Skin epidermis (tissue), 12 donors: ENCODE results near the gene RCSD1.
A peak's percentile ranks its signal among the peaks of the same experiment; 100 is the strongest.
"Not testable (repeated sequence)": the region's sequence is repeated elsewhere in the genome, so short reads cannot be mapped to it uniquely, and the experiment has no call there.

Experiments used
- H3K27ac ChIP-seq, 21 experiments: fragments of 200-600 bp; sonication (generic) in 11 of 21; one replicate each; pipeline ENCODE4 v1.5.0; 2020; ENCODE audit warnings: mild to moderate bottlenecking in 3 of 21, inconsistent platforms in 2 of 21, moderate library complexity in 2 of 21
- H3K4me3 ChIP-seq, 7 experiments: fragments of 200-600 bp; sonication (generic) in 2 of 7; one replicate each; pipeline ENCODE4 v1.5.0; 2020; ENCODE audit warnings: inconsistent platforms in 2 of 7, mild to moderate bottlenecking in 2 of 7, moderate library complexity in 1 of 7

Gene RCSD1

GRCh38 chr1:167629681-167630567 is at the start of gene RCSD1:
Gene RCSD1, plus strand, starts transcription at chr1:167630232. Its CDS starts 192 bp downstream, at chr1:167630424.
- H3K27ac ChIP-seq, result peak within 1 kb of the TSS; percentile 67 to 99 (median 88)
- peak within 1 kb of the TSS; percentile 48 to 69 (median 58) for H3K4me3 ChIP-seq

GRCh38 chr1:167582064-167582463 is 48.0 kb upstream of the RCSD1 start:
- no peak overlapping the region for H3K4me3 ChIP-seq
- no peak overlapping the region for H3K27ac ChIP-seq

- Histone ChIP-seq H3K27ac (no peak overlapping the region), H3K4me3 (no peak overlapping the region)
Observed at GRCh38 chr1:167582722-167583121, 47.3 kb upstream of the RCSD1 start.

GRCh38 chr1:167584581-167584980 is 45.5 kb upstream of the RCSD1 start:
- no peak overlapping the region for H3K4me3 ChIP-seq

GRCh38 chr1:167587342-167587741 is 42.7 kb upstream of the RCSD1 start:
- no peak overlapping the region for H3K4me3 ChIP-seq

More at GRCh38 chr1:167584581-167584980, 45.5 kb upstream of the RCSD1 start:
- H3K27ac ChIP-seq, result no peak overlapping the region

GRCh38 chr1:167587872-167588271 is 42.2 kb upstream of the RCSD1 start:
- H3K27ac ChIP-seq, result no peak overlapping the region

More at GRCh38 chr1:167587342-167587741, 42.7 kb upstream of the RCSD1 start:
- no peak overlapping the region for H3K27ac ChIP-seq

GRCh38 chr1:167588361-167588760 is 41.7 kb upstream of the RCSD1 start:
- H3K27ac ChIP-seq, result no peak overlapping the region
- no peak overlapping the region for H3K4me3 ChIP-seq

More at GRCh38 chr1:167587872-167588271, 42.2 kb upstream of the RCSD1 start:
- no peak overlapping the region for H3K4me3 ChIP-seq

- Histone ChIP-seq H3K27ac (no peak overlapping the region), H3K4me3 (no peak overlapping the region)
Observed at GRCh38 chr1:167592475-167592874, 37.6 kb upstream of the RCSD1 start.

- H3K27ac ChIP-seq, result no peak overlapping the region
- no peak overlapping the region for H3K4me3 ChIP-seq
Observed at GRCh38 chr1:167593860-167594259, 36.2 kb upstream of the RCSD1 start.

GRCh38 chr1:167594822-167595221 is 35.2 kb upstream of the RCSD1 start:
- H3K4me3 ChIP-seq, result no peak overlapping the region
- H3K27ac ChIP-seq, result no peak overlapping the region

GRCh38 chr1:167599957-167600581 is 30.0 kb upstream of the RCSD1 start:
- Histone ChIP-seq H3K4me3 (peak overlapping the region in 1 of 7 experiments; percentile 7), H3K27ac (peak overlapping the region in 2 of 21 experiments; percentile 27 to 52)

- Histone ChIP-seq H3K4me3 (no peak overlapping the region), H3K27ac (peak overlapping the region in 14 of 21 experiments; percentile 22 to 69 (median 46))
Observed at GRCh38 chr1:167601442-167602383, 28.3 kb upstream of the RCSD1 start.

GRCh38 chr1:167602840-167603239 is 27.2 kb upstream of the RCSD1 start:
- peak overlapping the region in 1 of 21 experiments; percentile 63 for H3K27ac ChIP-seq
- H3K4me3 ChIP-seq, result no peak overlapping the region

- peak overlapping the region in 1 of 21 experiments; percentile 39 for H3K27ac ChIP-seq
- H3K4me3 ChIP-seq, result no peak overlapping the region
Observed at GRCh38 chr1:167605576-167605975, 24.5 kb upstream of the RCSD1 start.

GRCh38 chr1:167611983-167612382 is 18.0 kb upstream of the RCSD1 start:
- no peak overlapping the region for H3K27ac ChIP-seq
- H3K4me3 ChIP-seq, result no peak overlapping the region

- Histone ChIP-seq H3K27ac (no peak overlapping the region), H3K4me3 (no peak overlapping the region)
Observed at GRCh38 chr1:167612587-167613385, 17.2 kb upstream of the RCSD1 start.

GRCh38 chr1:167613984-167614383 is 16.0 kb upstream of the RCSD1 start:
- H3K27ac ChIP-seq, H3K4me3 ChIP-seq: not testable (repeated sequence)

- H3K27ac ChIP-seq, result no peak overlapping the region
- no peak overlapping the region for H3K4me3 ChIP-seq
Observed at GRCh38 chr1:167614851-167615250, 15.2 kb upstream of the RCSD1 start.

- H3K4me3 ChIP-seq, result no peak overlapping the region
- peak overlapping the region in 16 of 21 experiments; percentile 4 to 89 (median 69) for H3K27ac ChIP-seq
Observed at GRCh38 chr1:167616521-167616920, 13.5 kb upstream of the RCSD1 start.
